Activated CD8-positive, alpha-beta memory T cell treated with anti-CD3 and anti-CD28 coated beads, Interleukin-2, amount 50 U/mL, for 4 hours (primary cell): ENCODE results near the gene RCL1.

Source experiments
- DNase-seq: peaks from one replicate; pipeline ENCODE4 v3.0.0-alpha.2; 2020

Gene RCL1

DNA sequence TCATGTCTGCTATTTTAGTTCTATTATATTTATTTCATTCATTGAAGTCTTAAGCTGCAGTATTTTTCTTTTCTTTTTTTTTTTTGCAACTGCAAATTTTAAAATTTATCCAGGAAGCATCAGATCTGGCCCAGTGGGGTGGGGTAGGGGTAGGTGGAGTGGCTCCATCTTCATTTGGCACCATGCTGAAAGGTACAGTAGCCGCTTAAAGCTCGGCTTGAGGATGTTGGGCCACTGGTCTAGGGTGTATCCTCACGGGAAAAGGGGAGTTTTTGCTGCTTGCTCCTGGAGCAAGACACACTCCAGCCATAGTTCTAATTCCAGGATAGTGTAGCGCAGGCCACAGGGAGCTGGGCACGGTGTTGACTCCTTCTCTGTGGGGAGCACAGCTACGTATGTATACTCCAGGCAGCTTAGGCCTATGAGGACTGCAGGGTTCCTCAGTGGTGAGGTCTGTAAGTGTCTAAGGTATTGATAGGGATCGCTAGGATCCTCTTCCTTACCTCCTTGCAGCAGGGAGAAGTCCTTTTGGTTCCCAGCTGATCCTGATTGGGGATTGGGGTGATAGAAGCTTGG is 22.7 kb downstream of the RCL1 start:
- DNase-seq = no peak

DNA sequence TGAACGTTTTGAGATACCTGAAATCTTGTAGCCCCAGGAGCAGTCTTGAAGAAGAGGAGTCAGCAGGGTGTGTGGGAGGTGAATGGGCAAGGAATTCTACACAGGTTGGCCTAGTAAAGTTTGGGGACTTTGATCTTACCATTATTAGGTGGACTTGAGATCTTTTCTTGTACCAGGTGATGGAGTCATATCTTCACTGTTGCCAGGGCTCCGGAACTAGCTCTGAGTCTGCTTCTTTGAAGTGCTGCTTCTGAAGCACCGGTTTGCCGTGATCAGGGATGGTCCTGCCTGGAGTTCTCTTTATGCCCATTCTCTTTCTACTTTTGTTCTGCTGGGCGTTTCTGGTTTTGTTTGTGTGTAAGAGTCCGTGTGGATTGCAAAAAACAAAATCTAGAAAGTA is 27.4 kb downstream of the RCL1 start:
- no peak for DNase-seq

DNA sequence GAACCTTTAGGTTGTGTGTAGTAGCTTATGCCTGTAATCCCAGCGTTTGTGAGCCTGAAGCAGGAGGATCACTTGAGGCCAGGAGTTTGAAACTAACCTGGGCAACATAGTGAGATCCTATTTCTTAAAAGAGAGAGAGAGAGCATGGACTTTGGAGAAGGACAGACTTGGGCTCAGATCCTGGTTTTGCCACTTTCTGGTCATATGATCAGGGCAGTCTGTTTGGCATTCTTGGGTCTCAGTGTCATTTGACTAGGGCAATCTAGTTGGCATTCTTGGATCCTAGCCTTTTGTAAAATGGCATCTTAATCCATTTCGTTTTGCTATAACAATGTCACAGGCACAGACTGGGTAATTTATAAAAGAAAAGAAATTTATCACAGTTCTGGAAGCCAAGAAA is 28.4 kb downstream of the RCL1 start:
- DNase-seq = no peak

DNA sequence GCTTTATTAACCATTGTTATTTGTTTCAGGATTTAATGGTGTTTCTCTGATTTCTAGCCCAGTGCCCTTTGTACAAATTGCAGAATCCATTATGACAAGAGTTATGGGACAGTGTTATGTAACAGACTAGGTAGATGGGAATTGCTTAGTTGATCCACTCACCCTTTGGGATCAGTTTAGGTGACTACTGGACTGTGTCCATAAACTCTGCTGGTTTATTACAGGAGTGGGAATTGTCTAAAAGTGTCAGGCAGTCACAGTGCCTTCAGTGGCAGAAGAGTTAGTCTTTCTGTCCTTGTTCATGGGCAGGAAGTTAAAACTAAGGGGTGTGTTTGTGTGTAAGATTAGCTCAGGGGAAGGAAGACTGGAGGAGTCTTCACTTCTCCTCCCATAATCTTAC is 29.3 kb downstream of the RCL1 start:
- no peak for DNase-seq

DNA sequence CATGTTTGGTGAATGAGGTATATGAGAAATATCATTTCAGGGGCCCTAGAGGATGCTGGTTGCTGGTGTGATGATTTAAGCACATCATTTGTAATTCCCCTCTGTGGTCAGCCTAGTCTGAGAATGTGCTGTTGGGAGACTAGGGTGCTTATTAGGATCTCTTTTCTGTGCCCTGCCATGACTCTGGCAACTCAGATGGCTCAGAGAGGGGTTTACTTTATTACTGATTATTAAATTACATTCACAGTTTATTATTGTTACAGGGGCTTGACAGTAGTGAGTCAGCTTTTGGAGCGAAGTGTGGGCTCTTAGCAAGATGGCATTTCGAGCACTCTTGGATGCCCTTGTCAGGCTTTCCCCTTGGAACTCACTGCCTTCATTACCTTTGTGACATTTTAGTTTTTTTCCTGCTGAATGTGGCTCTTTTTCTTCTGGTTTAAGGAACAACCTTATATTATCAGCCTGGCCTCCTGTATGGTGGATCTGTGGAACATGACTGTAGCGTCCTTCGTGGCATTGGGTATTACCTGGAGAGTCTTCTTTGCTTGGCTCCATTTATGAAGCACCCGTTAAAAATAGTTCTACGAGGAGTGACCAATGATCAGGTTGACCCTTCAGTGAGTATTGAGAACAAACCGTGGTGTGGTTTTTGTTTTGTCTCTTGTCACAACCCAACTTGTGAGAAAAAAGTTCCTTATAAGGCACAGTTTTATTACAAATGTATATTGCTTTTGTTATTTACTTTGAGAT is 33.8 kb downstream of the RCL1 start:
- no peak for DNase-seq

DNA sequence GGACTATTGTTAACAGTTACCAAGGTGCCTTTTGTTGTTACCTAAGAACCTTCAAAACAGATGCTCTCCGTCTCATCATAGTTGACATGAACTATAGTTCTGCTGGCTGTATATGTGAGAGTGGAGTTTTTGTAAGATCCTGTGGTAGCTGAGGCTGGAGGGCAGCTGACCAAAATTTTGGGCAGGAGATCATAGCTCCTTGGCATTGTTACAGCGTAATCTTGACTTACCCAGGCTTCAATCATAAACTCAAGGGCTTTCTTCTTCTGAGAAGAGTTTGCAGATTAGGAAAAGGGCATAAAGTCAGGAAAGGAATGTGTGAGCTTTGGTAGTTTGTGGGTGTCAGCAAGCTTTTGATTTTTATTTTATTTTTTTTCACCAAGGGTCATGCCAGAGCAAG is 34.5 kb downstream of the RCL1 start:
- no peak for DNase-seq

DNA sequence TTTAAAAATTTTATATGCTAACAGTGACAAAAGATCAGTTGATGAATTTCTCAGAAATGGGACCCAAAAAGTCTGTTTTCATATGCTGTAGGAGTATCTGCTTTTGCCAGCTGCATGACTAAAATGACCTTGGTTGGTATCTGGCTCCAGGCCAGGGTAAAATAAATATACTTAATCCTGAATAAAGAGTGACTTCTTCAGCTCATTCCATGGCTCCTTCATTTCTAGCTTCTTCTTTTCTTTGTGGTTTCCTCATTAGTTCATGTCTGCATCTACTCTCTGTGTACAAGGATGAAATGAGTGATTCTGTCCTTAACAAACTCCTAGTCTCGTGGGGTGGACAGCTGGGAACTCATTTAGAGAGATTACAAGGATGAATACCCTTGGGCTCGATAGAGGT is 36.0 kb downstream of the RCL1 start:
- no peak for DNase-seq

DNA sequence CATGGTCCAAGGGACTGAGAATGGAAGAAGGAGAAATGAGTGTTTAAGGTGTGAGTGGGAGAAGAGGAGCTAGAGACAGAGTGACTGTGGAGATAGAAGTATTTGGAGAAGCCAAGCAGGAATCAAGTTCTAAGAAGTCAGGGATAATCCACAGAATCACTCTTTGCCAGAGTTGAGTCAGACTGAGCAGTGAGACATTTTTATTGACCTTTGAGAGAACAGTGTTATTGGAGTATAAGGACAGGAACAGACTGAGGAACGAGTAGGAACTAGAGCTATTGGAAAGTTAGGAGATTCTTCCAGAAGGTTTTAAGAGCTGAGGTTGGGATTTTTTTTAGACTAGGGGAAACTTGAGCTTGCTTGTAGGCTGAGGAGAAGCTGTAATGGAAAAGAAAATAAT is 37.2 kb downstream of the RCL1 start:
- DNase-seq = no peak

DNA sequence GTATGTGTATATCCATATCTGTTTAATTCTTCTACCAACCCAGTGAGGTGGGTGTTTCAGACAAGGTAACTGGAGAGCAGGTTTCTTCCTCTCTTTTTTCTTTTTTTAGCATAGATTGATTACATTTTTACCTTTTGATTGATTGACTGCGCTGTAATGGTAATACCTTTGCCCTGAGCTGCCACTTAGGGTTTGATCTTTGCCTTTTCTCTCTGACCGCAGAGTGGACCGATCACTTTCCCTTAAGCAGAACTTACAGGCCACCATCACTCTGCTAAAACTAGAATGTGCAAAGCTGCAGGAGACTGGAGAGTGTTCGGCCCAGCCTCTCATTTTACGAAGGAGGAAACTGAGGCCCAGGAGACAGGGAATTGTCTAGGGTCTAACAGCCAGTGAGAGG is 38.0 kb downstream of the RCL1 start:
- no peak for DNase-seq

DNA sequence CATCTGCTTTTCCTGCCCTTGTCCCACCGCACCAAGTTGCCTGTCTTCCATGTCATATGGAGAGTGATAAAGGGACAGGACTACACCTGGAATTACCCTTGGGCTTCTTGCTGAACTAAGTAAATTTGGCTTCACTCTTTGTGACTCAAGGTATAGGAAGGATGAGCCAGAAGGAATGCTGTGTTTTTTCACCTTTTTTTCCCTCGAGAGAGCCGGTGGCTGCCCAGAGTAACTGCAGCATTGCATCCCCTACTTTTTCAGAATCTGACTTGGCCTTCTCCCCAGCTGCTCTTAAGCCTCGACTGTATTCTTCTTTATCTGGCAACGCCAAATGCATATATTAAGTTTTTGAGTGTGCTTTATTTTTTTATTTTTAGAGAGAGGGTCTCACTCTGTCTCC is 38.4 kb downstream of the RCL1 start:
- DNase-seq = no peak

DNA sequence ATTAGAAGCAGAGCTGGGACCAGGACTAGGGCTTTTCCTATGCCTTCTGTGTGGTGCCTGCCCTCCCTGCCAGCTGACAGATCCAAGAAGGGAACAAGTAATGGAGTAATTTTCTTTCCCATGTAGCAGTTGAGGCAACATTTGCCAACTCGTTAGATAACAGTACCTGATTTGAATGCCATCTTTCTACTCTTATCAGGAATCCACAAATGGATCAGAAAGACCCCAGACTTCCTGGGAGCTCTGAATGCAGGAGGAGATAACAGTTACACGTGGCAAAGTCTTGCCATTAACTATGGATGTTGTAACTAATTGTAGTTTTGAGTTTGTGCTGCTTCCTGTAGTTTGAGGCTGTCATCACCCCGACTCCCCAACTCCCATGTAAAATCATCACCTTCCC is 39.2 kb downstream of the RCL1 start:
- DNase-seq = no peak

DNA sequence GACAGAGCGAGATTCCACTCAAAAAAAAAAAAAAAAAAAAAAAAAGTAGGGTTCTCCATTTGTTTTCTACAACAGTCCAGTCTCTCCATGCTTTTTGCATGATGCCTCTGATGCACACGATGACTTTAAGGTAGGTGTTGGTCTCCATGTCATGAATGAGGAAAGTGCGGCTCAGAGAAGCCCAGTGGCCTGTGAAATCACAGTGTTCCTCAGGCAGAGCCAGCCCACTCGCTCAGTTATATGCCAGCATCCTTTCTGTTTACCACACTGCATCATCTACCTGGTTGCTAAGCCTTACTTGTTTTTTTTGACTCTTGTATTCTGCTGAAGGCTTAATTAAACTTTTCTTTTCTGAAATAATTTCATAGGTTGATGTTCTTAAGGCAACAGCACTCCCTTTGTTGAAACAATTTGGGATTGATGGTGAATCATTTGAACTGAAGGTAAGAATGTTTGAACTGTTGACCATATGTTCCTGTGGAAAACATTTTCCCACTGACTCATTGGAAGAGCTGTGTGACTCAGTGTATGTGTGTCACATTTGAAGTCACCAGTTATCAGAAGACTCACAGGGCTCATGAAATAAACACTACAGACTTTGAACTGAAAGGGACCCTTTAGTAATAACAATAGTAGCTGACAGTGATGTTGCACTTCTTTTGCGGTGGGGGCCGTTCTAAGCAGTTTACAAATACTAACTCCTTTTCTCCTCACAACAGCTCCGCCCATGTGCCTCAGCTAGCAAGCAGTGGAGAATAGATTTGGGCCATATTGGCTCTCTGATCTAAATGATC is 40.2 kb downstream of the RCL1 start:
- no peak for DNase-seq

DNA sequence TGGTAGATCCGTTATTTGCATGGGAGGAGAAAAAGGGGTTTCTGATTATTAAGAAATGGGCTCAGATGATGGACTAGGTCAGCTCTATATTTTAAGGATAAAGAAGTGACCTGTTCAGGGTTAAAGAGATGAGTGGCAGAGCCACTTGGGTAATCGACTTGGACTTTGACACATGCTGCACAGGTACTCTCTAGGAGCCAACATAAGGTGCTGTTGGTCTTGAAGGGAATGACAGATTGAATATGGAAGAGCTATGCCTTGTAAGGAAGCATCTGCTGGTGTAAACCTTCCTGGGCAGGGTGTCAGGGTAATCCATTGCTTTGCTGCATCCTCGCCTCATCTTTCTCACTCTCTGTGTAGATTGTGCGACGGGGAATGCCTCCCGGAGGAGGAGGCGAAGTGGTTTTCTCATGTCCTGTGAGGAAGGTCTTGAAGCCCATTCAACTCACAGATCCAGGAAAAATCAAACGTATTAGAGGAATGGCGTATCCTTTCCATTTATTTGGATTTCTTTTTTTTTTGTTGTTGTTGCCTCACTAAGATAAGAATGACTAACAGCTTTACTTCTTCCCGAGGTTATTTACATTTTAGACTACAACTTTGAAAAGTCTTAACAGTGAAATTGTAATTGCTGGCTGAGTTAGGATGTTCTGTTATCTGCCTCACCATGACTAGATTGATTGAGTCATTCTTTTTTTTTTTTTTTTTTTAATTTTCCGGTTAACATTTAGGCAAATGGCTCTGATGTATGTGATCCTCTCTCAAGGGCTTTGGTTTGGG is 41.2 kb downstream of the RCL1 start:
- DNase-seq = no peak

DNA sequence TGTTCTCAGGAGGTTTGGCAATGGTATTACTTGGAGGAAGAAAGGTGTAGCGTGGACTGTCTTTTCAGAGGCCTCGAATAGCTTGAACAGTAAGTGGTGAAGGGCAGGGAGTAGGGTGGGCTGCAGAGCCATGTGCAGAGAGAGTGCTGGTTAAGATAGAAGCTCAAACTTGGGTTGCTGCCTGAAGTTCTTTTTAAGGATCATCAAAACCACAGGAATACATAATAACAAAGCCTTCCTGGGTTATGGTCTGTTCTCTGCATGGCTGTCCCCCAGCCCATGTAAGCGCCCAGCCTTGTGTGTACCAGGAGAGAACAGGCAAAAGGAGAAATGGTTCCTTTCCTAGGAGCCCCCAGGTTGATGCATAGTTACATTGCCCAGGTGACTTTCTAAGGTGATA is 43.9 kb downstream of the RCL1 start:
- no peak for DNase-seq

DNA sequence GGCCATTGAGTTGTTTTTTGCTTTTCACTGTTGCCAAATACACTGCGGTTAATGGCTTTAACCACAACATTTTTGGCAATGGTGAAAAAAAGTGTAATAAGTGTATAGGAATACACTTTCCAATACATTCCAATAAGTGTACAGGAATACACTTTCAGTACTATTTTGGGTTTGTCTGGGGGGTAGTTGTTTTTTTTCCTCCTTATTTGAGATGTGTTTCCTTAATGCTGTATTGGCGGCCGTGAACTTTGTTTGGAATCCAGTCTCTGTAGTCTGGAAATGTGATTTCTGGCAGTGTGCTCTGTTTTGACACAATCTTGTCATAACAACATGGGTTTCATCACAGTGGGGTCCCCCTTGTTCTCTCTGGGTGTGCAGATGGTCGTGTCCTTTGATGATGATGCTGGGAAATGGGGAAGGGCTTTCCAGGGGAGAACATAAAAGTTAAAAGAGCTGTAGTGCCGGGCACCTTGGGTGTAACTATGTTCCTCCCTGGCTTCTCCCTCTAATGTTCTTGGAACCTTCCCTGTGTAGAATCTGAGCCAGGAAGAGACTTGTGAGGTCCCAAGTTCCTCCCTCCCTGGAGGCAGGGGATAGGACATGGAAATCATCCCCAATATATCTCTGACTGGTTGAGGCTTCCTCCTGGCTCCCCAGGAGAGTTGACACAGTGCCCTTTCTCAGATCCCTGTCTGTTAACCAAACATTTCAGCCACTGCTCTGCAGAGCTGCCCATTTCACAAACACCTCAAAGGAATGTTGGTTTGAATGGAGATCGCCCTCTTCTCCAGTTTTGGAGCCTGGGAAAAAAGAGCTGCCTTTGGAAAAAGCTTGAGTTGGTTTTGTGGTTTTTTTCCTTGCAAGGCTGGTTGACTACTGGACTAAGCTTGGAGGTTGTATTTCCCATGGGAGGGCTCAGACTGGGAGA is 44.8 kb downstream of the RCL1 start:
- DNase-seq = no peak

DNA sequence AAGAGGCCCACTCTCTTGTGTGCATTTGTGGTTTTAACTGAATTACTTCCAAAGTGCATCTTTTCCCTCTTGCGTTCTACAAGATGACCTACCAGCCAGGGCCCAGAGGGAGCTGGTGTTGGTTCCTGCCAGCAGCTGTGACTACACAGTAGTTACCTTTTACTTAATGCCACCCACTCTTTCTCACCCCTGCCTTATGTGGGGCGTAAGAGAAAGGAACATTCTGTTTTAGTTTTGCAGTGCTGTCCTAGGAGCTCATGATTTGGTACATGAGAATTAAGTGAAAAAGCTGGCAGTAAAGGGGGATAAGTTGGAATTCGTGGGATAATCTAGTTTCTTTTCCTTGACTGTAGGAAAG is 45.4 kb downstream of the RCL1 start:
- no peak for DNase-seq

DNA sequence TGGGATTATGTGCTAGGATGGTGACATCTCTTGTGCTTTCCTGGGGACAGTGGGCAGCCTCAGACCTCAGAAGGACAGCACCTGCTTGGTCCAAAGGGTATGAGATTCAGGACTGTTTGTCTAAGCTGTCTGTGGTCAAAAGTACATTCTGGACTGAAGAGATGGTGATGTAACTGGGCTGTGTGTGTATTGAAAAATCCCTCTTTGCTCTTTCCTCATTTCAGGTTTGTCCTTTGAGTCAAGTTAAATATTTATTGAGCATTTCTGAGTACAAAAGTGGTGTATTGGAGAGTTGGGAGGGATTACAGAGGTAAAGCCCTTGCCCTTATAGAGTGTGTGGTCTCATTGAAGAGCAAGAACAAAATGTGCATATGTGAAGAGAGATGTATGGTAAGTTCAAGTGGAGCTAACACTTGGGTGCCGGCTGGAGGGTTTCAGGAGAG is 46.7 kb downstream of the RCL1 start:
- DNase-seq = no peak

DNA sequence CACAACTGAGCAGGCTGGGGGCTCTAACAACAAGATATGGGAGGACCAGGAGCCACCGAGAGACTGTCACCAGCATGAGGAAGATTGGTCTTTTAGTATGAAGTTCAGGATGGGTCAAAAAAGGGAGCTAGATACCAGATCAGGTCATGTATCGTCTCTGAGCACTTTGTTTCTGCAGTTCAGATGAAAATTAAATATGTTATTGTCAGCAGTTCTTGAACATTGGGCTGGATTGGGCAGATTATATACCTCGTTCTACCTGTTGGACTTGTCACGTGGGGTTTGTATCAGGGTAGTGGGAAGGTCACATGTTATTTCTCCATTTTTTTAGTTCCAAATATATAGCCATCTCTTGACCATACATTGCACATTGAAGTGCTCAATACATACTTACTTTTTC is 47.3 kb downstream of the RCL1 start:
- no peak for DNase-seq

DNA sequence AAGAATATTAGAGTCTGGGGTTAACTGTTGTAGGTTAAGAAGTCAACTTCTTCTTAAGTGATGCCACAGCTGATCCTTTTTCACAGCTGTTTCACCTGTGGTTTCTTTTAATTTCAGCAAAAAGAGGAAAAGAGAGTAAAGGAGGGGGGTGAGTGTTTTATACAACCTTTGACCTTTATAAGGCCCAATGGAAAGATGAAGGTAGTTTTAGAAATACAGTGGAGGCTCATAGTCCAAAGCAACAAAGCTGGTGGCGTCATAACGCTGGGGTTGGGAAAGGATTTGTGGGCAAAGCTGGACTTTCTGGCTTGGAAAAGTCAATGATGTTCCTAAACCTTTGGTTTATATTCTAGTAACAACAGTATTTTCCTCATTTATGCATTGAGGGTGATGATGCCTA is 49.5 kb downstream of the RCL1 start:
- no peak for DNase-seq

DNA sequence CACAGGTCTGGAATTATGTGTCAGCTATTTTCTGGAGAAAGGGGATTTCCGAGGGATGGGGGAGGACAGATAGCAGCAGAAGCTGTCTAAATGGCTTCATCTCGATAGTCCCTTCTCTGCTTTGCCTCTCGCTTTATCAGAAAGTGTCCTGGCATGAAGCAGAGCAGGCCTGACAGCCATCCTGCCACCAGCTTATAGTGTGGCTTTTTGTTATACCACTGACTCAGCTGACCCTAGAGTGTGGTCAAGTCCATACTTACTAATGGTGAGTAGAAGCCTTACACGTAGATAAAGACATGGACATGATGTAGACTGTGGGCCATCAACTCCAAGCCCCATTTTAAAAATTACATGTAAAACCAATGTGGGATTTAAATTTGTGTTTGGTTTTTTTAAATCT is 50.0 kb downstream of the RCL1 start:
- no peak for DNase-seq

DNA sequence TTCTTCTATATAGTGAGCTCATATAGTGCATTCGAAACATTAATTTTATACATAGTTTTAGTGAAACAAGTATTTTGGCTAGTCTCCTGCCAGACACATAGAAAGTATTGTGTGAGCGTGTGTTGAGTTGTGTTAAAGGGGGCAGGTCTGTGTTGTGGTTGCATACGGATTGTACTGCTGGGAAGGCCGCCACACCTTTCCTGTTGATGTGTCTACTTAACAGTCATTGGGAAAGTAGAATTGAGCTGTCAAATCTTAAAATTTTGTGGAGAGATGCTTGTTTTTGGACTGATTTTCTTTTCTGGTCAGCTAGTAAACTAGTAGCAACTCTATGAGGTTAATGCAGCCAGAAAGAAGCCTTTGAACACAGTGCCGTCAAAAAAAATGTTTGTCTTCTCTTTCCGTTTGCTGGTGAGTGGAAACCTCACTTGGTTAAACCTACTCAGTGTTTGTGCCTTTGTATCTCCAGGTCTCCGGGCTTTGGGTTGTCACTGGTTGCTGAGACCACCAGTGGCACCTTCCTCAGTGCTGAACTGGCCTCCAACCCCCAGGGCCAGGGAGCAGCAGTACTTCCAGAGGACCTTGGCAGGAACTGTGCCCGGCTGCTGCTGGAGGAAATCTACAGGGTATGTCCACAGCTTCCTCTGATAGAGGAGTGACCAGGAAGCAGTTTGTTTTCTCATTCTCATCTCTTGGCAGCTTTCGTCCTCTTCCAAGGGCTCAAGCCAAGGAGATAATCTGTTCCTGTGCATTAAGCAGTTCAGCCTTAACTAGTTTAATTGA is 51.5 kb downstream of the RCL1 start:
- no peak for DNase-seq

DNA sequence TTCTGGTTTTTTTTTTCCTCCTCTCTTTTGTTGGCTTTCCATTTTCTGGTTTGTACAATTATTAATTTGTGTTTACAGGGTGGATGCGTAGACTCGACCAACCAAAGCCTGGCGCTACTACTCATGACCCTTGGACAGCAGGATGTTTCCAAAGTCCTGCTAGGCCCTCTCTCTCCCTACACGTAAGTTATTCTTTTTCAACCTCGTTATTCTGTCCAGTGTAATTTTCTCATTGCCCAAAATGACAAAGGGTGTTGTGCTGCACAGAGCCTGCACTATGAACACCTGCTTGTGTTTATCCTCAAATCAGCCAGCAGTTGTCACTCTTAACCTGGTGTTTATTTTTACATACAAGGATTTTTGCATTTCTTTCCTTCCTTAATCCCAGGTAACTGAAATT is 56.6 kb downstream of the RCL1 start:
- DNase-seq = no peak
